Ramos (cell line): ENCODE measurements around the gene TADA3.

Source experiments
- in situ Hi-C: fragments of 300-500 bp; cut with MboI; formaldehyde crosslinking; loops from one replicate; pipeline ENCODE4 v1.14.3; 2022; ENCODE audit warnings: low sequenced_read_pairs; ENCODE audit not compliant: unreplicated experiment

Gene TADA3

GRCh38 chr3:9810846-9811245, 18.6 kb upstream of the TADA3 start:
- in situ Hi-C loops, result no loop called here

- in situ Hi-C loops, result no loop called here
These were observed 18.1 kb upstream of the TADA3 start for GRCh38 chr3:9810433-9810770.

DNA sequence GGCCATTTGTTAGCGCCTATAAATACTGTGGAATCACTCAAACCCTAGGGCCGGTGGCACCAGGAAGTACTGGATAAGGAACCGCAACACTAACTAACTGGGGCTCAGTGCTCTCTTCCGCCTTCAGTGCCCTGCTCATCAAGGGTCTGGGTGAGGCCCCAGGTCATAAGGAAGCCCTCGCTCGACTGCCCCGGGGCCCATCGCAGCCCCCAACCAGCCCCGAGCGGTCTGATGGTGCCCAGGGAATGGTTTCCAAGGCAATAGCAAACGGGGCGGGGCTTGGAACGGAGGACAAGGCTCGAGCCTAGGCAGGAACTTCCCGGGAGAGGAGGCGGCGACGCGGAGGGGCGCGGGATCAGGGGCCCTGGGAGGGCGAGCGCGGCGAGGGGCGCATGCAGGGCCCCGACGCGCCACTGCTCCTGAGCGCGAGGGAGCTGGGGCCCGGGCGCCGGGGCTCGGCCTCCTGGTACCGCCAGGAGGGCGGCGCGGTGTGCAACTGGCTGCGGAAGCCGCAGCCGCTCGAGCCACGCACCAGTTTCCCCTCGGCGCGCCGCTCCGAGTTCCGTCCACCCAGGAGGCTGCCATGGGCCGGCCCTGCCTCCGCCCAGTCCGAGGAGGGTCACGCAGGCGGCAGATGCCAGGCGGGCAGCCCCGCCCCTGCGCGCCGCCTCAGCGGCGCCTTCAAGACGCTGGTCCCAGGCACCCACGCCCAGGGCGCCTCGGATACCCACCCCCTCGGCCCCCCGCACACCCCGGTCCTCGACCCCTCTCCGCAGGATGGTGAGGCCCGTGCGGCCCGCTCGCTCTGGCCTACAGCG, 17.6 kb upstream of the TADA3 start, which contains the start of gene TTLL3:
Gene TTLL3 (plus strand): TSS at position 648 of the 818 bp plus-strand sequence. CDS start 400 bp downstream, outside the sequence.
- in situ Hi-C loops, result no loop called here

GRCh38 chr3:9809239-9809614, 17.0 kb upstream of the TADA3 start:
- in situ Hi-C loops, result no loop called here

DNA sequence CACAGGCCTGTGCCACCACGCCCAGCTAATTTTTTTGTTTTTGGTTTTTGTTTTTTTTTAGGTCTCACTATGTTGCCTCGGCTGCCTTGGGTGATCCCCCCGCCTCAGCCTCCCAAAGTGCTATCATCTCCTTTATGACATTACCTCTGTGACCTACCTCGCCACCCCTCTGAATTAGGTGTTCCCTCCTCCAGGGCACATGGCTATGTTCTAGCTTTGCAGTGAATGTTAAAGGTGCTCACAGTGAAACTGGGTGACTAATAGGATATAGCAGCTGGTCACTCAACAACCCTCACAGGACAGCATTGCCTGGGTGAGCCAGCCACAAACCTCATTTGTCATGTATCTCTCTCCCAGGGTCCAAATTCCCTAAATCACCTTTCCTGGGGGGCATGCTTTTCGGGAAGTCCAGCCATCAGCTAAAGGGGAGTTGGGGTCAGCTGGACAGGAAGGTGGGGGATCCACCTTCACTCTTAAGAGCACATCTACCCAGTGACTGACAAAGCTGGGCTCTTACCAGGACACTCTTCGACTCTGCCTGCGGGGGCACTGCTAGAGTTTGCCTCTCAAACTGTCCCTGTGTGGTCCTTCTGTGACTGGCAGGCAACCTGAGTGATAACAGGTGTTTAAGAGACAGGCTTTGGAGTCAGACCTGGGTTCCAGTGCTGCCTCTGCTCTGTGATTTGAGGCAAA, 16.2 kb upstream of the TADA3 start:
- in situ Hi-C loops, result no loop called here

DNA sequence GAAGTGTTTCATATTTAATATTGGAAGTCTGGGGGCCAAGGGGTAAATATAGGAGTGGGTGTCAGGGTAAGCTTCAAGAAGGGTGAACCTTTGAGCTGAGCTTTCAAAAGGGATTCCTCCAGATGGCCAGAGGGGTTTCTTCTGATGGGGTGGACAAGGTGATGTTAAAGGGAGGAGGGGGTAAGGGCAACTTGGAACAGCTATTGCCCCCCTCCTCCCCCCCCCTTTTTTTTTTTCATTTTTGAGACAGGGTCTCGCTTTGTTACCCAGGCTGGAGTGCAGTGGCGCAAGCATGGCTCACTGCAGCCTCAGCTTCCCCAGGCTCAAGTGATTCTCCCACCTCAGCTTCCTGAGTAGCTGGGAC, 15.7 kb upstream of the TADA3 start:
- in situ Hi-C loops, result no loop called here

GRCh38 chr3:9806688-9807589, 14.7 kb upstream of the TADA3 start:
- in situ Hi-C loops, result no loop called here

GRCh38 chr3:9806137-9806536, 13.9 kb upstream of the TADA3 start:
- in situ Hi-C loops, result no loop called here

- in situ Hi-C loops, result no loop called here
These were observed 12.7 kb upstream of the TADA3 start for GRCh38 chr3:9804996-9805395.

GRCh38 chr3:9803494-9803893, 11.2 kb upstream of the TADA3 start:
- in situ Hi-C loops, result no loop called here

DNA sequence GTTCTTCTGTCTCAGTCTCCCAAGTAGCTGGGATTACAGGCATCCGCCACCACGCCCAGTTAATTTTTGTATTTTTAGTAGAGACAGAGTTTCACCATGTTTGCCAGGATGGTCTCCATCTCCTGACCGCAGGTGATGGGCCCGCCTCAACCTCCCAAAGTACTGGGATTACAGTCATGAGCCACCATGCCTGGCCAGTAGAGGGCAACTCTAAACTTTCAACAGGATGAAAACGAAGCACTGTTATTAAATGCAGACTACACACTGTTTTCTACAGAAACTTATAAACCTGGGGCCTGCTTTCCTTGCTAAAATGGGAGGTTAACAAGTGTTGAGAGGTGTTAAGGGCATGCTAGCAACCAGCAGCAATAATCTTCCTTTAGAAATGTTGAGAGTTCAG, 8.3 kb upstream of the TADA3 start:
- in situ Hi-C loops, result no loop called here

- in situ Hi-C loops, result no loop called here
These were observed 5.1 kb upstream of the TADA3 start for GRCh38 chr3:9797196-9797945.

DNA sequence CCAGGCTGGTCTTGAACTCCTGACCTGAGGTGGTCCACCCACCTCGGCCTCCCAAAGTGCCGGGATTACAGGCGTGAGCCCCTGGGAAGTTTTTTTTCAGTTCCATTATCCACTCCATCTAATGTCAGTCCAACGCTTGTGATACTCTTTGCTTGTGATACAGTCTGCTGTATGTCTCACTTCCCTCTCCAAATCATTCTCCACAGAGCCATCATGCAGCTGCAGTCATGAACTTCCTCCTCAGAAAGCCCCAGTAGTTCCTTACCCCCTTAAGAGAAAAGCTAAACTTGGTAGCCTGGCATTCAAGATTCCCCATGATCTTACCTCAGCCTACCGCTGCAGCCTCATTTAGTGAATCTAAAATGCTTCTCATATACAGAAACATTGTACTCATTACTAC, 2.9 kb upstream of the TADA3 start:
- in situ Hi-C loops, result no loop called here

DNA sequence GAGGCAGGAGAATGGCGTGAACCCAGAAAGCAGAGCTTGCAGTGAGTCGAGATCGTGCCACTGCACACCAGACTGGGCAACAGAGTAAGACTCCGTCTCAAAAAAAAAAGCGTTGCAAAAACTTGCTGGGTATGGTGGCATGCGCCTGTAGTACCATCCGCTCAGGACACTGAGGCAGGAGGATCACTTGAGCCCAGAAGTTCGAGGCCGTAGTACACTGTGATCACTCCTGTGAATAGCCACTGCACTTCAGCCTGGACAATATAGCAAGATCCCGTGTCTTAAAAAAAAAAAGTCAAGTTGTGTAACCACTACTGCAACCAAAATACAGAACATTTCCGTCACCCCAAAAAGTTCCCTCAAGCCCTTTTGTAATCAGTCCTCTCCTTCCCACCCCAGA, 2.1 kb upstream of the TADA3 start:
- in situ Hi-C loops, result no loop called here

GRCh38 chr3:9793161-9793781, 998 bp upstream of the TADA3 start:
- in situ Hi-C loops, result no loop called here

DNA sequence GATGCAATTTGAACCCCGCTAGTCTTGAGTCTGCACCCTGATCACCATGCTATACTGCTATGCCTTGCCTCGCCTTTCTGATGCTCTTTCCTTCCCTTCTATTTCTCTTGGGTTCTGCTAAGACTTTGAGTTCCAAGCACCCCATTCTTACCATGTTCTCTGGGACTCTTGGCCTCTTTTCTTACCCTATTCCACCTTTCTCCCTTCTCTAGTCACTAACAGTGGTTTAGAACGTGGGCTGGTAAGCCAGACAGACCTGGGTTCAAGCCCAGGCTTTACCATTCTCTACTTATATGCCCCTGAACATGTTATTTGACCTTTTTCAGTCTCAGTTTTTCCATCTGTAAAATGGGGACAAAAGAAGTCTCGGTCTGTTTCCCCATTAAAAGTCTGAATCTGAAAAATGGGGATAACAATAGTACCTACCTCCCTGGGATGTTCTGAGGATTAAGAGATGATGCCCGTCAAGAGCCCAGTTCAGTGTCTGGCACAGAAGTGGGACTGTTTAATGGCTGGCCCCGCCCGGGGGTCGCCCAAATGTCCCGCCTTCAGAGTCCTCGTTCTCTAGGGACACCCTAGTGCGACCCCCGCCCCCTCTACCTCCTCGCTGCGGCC, 376 bp downstream of the TADA3 start:
- in situ Hi-C loops, result no loop called here

DNA sequence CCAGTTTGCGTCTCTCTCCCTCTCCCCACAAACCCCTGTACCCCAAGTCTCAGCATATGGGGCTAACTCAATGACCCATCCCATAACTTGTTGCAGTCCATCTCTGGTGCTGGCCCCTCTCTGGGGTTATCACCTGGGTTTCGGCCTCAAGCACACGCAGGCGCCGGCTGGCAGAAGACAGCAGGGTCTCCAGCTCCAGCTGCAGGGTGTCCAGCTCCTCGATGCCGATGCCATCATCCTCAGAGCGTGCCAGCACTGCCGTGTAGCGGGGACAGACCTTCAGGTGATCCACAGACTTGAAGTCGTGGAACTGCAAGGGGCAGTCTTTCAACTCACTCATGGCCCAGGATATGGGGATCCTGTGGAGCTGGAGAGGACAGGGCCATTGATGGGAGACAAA, 1.1 kb downstream of the TADA3 start:
- in situ Hi-C loops, result no loop called here

DNA sequence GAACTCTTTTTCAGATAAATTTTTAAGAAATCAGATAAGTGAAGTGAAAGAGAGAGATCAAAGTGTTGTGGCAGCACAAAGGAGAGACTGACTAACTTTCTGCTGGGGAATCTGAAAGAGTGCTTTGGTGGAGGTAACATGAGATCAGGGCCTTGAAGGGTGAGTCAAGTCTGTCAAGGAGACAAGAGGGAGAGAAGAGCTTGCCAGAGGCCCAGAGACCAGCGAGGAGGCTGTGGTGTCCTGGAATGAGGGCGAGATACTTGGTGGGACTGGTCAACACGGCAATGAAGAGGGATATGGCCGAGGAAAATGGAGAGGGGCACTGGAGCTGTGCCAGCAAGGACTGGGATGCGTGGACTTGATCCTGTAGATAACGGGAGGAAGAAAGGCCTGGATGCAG, 4.6 kb downstream of the TADA3 start:
- in situ Hi-C loops, result no loop called here
